A549 (cell line): ENCODE measurements around the gene SETD7. TPM values are rescaled to one million over a fixed set of nuclear protein-coding genes. Genes with fewer than 3 reads are reported as not detected.
"Not testable (repeated sequence)": the region's sequence is repeated elsewhere in the genome, so short reads cannot be mapped to it uniquely, and the experiment has no call there.

Source experiments
- ATAC-seq, 2 experiments: fragments of 200-7000 bp in 1 of 2; fragments of >200 bp in 1 of 2; cut with Nextera tagmentation in 1 of 2; cut with Tn5 transposase in 1 of 2; 3 replicates each; pipeline versions ENCODE4 v1.8.0 to v1.9.1; 2018 to 2020; ENCODE audit warnings: mild to moderate bottlenecking in 1 of 2, moderate library complexity in 1 of 2
- CTCF ChIA-PET: fragments of 300-600 bp; sonication (Branson Sonifier 250); formaldehyde crosslinking; extraction: SDS; loops from one replicate; lab custom pipeline; 2021; ENCODE audit warnings: antibody characterized with exemption, inconsistent platforms; lab: Yijun Ruan, JAX
- POLR2A ChIA-PET: fragments of 350-600 bp; formaldehyde crosslinking; extraction: SDS; loops from one replicate; lab custom pipeline; 2021; ENCODE audit warnings: antibody characterized with exemption, inconsistent platforms; lab: Yijun Ruan, JAX
- DNase-seq, 2 experiments: peaks; one replicate each; pipeline versions ENCODE4 v3.0.0 to v3.0.0-alpha.2; 2011 to 2016; ENCODE audit warnings: low read depth in 1 of 2, low spot score in 1 of 2
- FAIRE-seq: peaks from 2 replicates; lab custom pipeline; 2011; peaks lifted over from hg19 to GRCh38; lab: Jason Lieb, UNC
- H3K27ac ChIP-seq, 2 experiments: fragments of >200 bp; sonication (Bioruptor Twin); formaldehyde crosslinking; 3 replicates each; pipeline ENCODE4 v1.5.1; 2016 to 2017
- H3K4me1 ChIP-seq: fragments of >200 bp; sonication (Bioruptor Twin); formaldehyde crosslinking; 3 replicates; pipeline ENCODE4 v1.6.1; 2016
- H3K4me2 ChIP-seq: fragments of >200 bp; sonication (Bioruptor Twin); formaldehyde crosslinking; 3 replicates; pipeline ENCODE4 v1.6.1; 2016
- H3K4me3 ChIP-seq: fragments of >200 bp; sonication (Bioruptor Twin); formaldehyde crosslinking; 3 replicates; pipeline ENCODE4 v1.5.1; 2016
- H3K9me3 ChIP-seq: fragments of >200 bp; sonication (Bioruptor Twin); formaldehyde crosslinking; 3 replicates; pipeline ENCODE4 v1.6.1; 2016
- BHLHE40 ChIP-seq: IDR thresholded peaks from 2 replicates; pipeline ENCODE4 v1.6.1; 2012; ENCODE audit warnings: low read depth, low read length, inconsistent platforms
- CBX2 ChIP-seq: fragments of 200-600 bp; sonication (generic); IDR thresholded peaks from 2 replicates; pipeline ENCODE4 v1.6.1; 2016; ENCODE audit warnings: low read depth, mild to moderate bottlenecking, borderline replicate concordance
- CEBPB ChIP-seq, 2 experiments: fragments of >200 bp in 1 of 2; sonication (Bioruptor Twin) in 1 of 2; formaldehyde crosslinking in 1 of 2; IDR thresholded peaks; 2 replicates each; pipeline ENCODE4 v1.6.1; 2012 to 2016
- EHMT2 ChIP-seq: fragments of 200-600 bp; sonication (generic); IDR thresholded peaks from 2 replicates; pipeline ENCODE4 v1.6.1; 2016; ENCODE audit warnings: antibody characterized with exemption, low read depth, mild to moderate bottlenecking, moderate library complexity
- FOSB ChIP-seq: fragments of 250-450 bp; sonication (Bioruptor Pico); IDR thresholded peaks from 2 replicates; pipeline ENCODE4 v1.5.0; 2020; ENCODE audit warnings: mild to moderate bottlenecking, moderate library complexity
- FOSL2 ChIP-seq, 2 experiments: fragments of 450-650 bp in 1 of 2; fragments of >200 bp in 1 of 2; sonication (Bioruptor Twin) in 1 of 2; formaldehyde crosslinking; IDR thresholded peaks; 2 replicates each; pipeline versions ENCODE4 v1.5.0 to v1.6.1; 2016 to 2020; ENCODE audit warnings: mild to moderate bottlenecking in 1 of 2, moderate library complexity in 1 of 2
- FOXS1 ChIP-seq: fragments of 250-450 bp; sonication (Bioruptor Pico); IDR thresholded peaks from 2 replicates; pipeline ENCODE4 v1.5.0; 2020; ENCODE audit warnings: mild to moderate bottlenecking, moderate library complexity
- GATA3 ChIP-seq: IDR thresholded peaks from 2 replicates; pipeline ENCODE4 v1.6.1; 2012; ENCODE audit warnings: borderline replicate concordance
- HDAC2 ChIP-seq: fragments of 200-600 bp; sonication (generic); IDR thresholded peaks from 2 replicates; pipeline ENCODE4 v1.6.1; 2016
- HEYL ChIP-seq: fragments of 250-450 bp; sonication (Bioruptor Pico); IDR thresholded peaks from 2 replicates; pipeline ENCODE4 v1.8.0; 2021; ENCODE audit warnings: mild to moderate bottlenecking, moderate library complexity
- HOXB13 ChIP-seq: fragments of 250-450 bp; sonication (Bioruptor Pico); IDR thresholded peaks from 2 replicates; pipeline ENCODE4 v1.5.0; 2020; ENCODE audit warnings: low read depth, mild to moderate bottlenecking, moderate library complexity
- JUN ChIP-seq, 2 experiments: fragments of >200 bp; sonication (Bioruptor Twin); formaldehyde crosslinking; IDR thresholded peaks; 2 replicates in 1 of 2; 3 replicates in 1 of 2; pipeline ENCODE4 v1.6.1; 2016 to 2017
- KDM1A ChIP-seq: fragments of 200-600 bp; sonication (generic); IDR thresholded peaks from 2 replicates; pipeline ENCODE4 v1.6.1; 2016; ENCODE audit warnings: low read depth, mild to moderate bottlenecking
- MAFK ChIP-seq: fragments of 450-650 bp; IDR thresholded peaks from 2 replicates; pipeline ENCODE4 v1.6.1; 2014; ENCODE audit not compliant: partially characterized antibody
- MAZ ChIP-seq: fragments of 150-350 bp; IDR thresholded peaks from 2 replicates; pipeline ENCODE4 v1.6.1; 2014; ENCODE audit warnings: antibody characterized with exemption, low read depth, low read length, borderline replicate concordance
- NFE2L2 ChIP-seq: fragments of 150-350 bp; conservative IDR thresholded peaks from 2 replicates; pipeline ENCODE4 v1.6.1; 2014; ENCODE audit warnings: low read length
- NR3C1 ChIP-seq: fragments of >200 bp; sonication (Bioruptor Twin); formaldehyde crosslinking; IDR thresholded peaks from 3 replicates; pipeline ENCODE4 v1.6.1; 2017
- PHF8 ChIP-seq: fragments of 200-600 bp; sonication (generic); IDR thresholded peaks from 2 replicates; pipeline ENCODE4 v1.6.1; 2016; ENCODE audit warnings: low read depth, mild to moderate bottlenecking, antibody characterized with exemption, moderate library complexity, borderline replicate concordance
- POLR2A ChIP-seq: IDR thresholded peaks from 2 replicates; pipeline ENCODE4 v1.6.1; 2012; ENCODE audit warnings: mild to moderate bottlenecking, low read length
- POLR2AphosphoS2 ChIP-seq: conservative IDR thresholded peaks from 2 replicates; pipeline ENCODE4 v1.6.1; 2012; ENCODE audit warnings: low read length, improper control_type of control experiment, inconsistent platforms
- RAD21 ChIP-seq, 2 experiments: fragments of >200 bp in 1 of 2; sonication (Bioruptor Twin) in 1 of 2; formaldehyde crosslinking in 1 of 2; IDR thresholded peaks in 1 of 2; conservative IDR thresholded peaks in 1 of 2; 2 replicates in 1 of 2; 3 replicates in 1 of 2; pipeline ENCODE4 v1.6.1; 2012 to 2018; ENCODE audit warnings: inconsistent platforms in 1 of 2
- RFX5 ChIP-seq: fragments of 450-650 bp; IDR thresholded peaks from 2 replicates; pipeline ENCODE4 v1.7.1; 2014; ENCODE audit warnings: antibody characterized with exemption, mild to moderate bottlenecking, moderate library complexity
- RNF2 ChIP-seq: fragments of 200-600 bp; sonication (generic); IDR thresholded peaks from 2 replicates; pipeline ENCODE4 v1.6.1; 2016; ENCODE audit warnings: low read depth, mild to moderate bottlenecking, antibody characterized with exemption, moderate library complexity, borderline replicate concordance
- SMC3 ChIP-seq: fragments of >200 bp; sonication (Bioruptor Twin); formaldehyde crosslinking; IDR thresholded peaks from 3 replicates; pipeline ENCODE4 v1.6.1; 2018; ENCODE audit warnings: inconsistent platforms
- ZC3H11A ChIP-seq: fragments of 450-650 bp; IDR thresholded peaks from 2 replicates; pipeline ENCODE4 v1.6.1; 2014; ENCODE audit warnings: antibody characterized with exemption, mild to moderate bottlenecking
- ZNF302 ChIP-seq: fragments of 250-450 bp; sonication (Bioruptor Pico); IDR thresholded peaks from 2 replicates; pipeline ENCODE4 v1.9.0; 2021; ENCODE audit warnings: inconsistent platforms, mild to moderate bottlenecking, moderate library complexity
- WGBS: methylation state at CpG from one replicate; pipeline ENCODE4 v1.1.6; 2017; ENCODE audit errors: missing lambda C conversion rate; 5-methylcytosine and 5-hydroxymethylcytosine counted together
- polyA plus RNA-seq, 4 experiments: library from polyadenylated mRNA; depleted of rRNA in 3 of 4; stranded (reverse); fragments of >200 nt; fragmentation: RNase III in 1 of 4; extraction: RNeasy Plus Mini Kit Qiagen cat#74134 plus additional on column Dnase treatment in 1 of 4; gene quantifications; 2 replicates in 3 of 4; 3 replicates in 1 of 4; pipeline ENCODE4 v1.2.3, GENCODE V29; 2011 to 2017
- TF ChIP-seq, protein P1 (sequence below): fragments of 200-600 bp; sonication (generic); IDR thresholded peaks from 2 replicates; pipeline ENCODE4 v1.6.1; 2016; ENCODE audit warnings: antibody characterized with exemption, mild to moderate bottlenecking, moderate library complexity
- TF ChIP-seq, protein P2 (sequence below): fragments of 450-650 bp; IDR thresholded peaks from 2 replicates; pipeline ENCODE4 v1.6.1; 2014; ENCODE audit warnings: antibody characterized with exemption
- TF ChIP-seq, protein P3 (sequence below): IDR thresholded peaks from 2 replicates; pipeline ENCODE4 v1.6.1; 2012; ENCODE audit warnings: low read depth, borderline replicate concordance
- TF ChIP-seq, protein P4 (sequence below): fragments of >200 bp; sonication (Bioruptor Twin); formaldehyde crosslinking; IDR thresholded peaks from 3 replicates; pipeline ENCODE4 v1.6.1; 2016

Gene SETD7
- polyA plus RNA-seq, 2 of the 4 experiments (the other 2 are of a cell fraction), result 30.6 to 39.1 TPM

DNA sequence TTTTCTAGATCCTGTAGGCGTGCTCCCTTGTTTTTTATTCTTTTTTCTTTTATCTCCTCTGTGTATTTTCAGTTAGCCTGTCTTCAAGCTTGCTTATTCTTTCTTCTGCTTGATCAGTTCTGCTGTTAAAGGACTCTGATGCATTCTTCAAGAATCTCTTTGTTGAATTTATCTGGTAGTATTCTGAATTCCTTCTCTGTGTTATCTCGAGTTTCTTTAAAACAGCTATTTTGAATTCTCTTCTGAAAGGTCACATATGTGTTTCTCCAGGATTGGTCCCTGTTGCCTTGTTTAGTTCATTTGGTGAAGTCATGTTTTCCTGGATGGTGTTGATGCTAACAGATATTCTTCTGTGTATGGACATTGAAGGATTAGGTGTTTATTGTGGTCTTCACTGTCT lies 86.8 kb downstream of the SETD7 start:
- H3K4me3 ChIP-seq, result no peak overlapping the region
- H3K4me1 ChIP-seq, result no peaks in the 10 kb centered on the region
- no peak for ATAC-seq
- DNase-seq, result no peak
- TF ChIP-seq PHF8 (no peak), NR3C1 (no peak), POLR2AphosphoS2 (no peak), RFX5 (no peak), FOSB (CRISPR knock-in tag) (no peak), MAZ (no peak), JUN (IDR thresholded peaks at IDR 0.05) (no peak), CEBPB (IDR thresholded peaks at IDR 0.05) (no peak), BHLHE40 (no peak), POLR2A (no peak), EHMT2 (no peak), ZC3H11A (no peak)
- TF ChIP-seq, protein P1, sequence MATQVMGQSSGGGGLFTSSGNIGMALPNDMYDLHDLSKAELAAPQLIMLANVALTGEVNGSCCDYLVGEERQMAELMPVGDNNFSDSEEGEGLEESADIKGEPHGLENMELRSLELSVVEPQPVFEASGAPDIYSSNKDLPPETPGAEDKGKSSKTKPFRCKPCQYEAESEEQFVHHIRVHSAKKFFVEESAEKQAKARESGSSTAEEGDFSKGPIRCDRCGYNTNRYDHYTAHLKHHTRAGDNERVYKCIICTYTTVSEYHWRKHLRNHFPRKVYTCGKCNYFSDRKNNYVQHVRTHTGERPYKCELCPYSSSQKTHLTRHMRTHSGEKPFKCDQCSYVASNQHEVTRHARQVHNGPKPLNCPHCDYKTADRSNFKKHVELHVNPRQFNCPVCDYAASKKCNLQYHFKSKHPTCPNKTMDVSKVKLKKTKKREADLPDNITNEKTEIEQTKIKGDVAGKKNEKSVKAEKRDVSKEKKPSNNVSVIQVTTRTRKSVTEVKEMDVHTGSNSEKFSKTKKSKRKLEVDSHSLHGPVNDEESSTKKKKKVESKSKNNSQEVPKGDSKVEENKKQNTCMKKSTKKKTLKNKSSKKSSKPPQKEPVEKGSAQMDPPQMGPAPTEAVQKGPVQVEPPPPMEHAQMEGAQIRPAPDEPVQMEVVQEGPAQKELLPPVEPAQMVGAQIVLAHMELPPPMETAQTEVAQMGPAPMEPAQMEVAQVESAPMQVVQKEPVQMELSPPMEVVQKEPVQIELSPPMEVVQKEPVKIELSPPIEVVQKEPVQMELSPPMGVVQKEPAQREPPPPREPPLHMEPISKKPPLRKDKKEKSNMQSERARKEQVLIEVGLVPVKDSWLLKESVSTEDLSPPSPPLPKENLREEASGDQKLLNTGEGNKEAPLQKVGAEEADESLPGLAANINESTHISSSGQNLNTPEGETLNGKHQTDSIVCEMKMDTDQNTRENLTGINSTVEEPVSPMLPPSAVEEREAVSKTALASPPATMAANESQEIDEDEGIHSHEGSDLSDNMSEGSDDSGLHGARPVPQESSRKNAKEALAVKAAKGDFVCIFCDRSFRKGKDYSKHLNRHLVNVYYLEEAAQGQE, result no peak
- TF ChIP-seq, protein P2, sequence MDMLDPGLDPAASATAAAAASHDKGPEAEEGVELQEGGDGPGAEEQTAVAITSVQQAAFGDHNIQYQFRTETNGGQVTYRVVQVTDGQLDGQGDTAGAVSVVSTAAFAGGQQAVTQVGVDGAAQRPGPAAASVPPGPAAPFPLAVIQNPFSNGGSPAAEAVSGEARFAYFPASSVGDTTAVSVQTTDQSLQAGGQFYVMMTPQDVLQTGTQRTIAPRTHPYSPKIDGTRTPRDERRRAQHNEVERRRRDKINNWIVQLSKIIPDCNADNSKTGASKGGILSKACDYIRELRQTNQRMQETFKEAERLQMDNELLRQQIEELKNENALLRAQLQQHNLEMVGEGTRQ, result no peak
- TF ChIP-seq, protein P3, sequence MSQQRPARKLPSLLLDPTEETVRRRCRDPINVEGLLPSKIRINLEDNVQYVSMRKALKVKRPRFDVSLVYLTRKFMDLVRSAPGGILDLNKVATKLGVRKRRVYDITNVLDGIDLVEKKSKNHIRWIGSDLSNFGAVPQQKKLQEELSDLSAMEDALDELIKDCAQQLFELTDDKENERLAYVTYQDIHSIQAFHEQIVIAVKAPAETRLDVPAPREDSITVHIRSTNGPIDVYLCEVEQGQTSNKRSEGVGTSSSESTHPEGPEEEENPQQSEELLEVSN, result no peak
- TF ChIP-seq, protein P4, sequence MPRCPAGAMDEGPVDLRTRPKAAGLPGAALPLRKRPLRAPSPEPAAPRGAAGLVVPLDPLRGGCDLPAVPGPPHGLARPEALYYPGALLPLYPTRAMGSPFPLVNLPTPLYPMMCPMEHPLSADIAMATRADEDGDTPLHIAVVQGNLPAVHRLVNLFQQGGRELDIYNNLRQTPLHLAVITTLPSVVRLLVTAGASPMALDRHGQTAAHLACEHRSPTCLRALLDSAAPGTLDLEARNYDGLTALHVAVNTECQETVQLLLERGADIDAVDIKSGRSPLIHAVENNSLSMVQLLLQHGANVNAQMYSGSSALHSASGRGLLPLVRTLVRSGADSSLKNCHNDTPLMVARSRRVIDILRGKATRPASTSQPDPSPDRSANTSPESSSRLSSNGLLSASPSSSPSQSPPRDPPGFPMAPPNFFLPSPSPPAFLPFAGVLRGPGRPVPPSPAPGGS, result no peak
- no peak overlapping the region for H3K27ac ChIP-seq
- FAIRE-seq, result no peak
- ChIA-PET POLR2A (no interaction called here), CTCF (no interaction called here)
- no peak overlapping the region for H3K4me2 ChIP-seq
- no peaks in the 10 kb centered on the region for H3K9me3 ChIP-seq
- 84% methylated on average over 2 of the region's 2 CpGs for WGBS

DNA sequence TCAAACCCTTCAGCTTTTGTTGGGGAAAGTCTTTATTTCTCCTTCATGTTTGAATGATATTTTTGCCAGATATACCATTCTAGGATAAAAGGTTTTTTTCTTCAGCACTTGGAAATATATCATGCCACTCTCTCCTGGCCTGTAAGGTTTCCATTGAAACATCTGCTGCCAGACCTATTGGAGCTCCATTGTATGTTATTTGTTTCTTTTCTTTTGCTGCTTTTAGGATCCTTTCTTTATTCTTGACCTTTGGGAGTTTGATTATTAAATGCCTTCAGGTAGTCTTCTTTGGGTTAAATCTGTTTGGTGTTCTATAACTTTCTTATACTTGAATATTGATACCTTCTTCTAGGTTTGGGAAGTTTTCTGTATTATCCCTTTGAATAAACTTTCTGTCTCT lies 87.3 kb downstream of the SETD7 start:
- CTCF ChIA-PET, ATAC-seq, H3K4me2 ChIP-seq, H3K9me3 ChIP-seq, H3K4me3 ChIP-seq, POLR2A ChIA-PET, H3K4me1 ChIP-seq, DNase-seq, H3K27ac ChIP-seq, FAIRE-seq: not testable (repeated sequence)

DNA sequence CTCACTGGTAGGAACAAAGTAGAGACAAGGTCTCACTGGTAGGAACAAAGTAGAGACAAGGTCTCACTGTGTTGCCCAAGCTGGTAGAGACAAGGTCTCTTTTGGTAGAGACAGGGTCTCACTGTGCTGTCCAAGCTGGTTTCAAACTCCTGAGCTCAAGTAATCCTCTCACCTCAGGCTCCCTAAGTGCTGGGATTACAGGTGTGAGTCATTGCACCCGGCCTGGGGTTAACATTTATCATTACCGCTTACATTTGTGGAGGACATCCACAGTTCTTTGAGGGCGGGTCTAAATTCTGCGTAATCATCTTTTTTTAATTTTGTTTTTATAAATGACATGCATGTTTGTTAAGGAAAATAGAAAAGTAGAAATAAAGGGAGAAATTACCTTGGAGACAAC lies 90.1 kb downstream of the SETD7 start:
- no peak for FAIRE-seq

DNA sequence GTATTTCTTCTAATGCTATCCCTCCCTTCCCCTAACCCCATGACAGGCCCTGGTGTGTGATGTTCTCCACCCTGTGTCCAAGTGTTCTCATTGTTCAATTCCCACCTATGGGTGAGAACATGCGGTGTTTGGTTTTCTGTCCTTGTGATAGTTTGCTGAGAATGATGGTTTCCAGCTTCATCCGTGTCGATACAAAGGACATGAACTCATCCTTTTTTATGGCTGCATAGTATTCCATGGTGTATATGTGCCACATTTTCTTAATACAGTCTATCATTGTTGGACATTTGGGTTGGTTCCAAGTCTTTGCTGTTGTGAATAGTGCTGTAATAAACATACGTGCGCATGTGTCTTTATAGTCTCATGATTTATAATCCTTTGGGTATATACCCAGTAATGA lies 91.5 kb downstream of the SETD7 start:
- POLR2A ChIA-PET, FAIRE-seq, CTCF ChIA-PET, H3K4me3 ChIP-seq, H3K4me1 ChIP-seq, DNase-seq, H3K9me3 ChIP-seq, H3K4me2 ChIP-seq, ATAC-seq, H3K27ac ChIP-seq: not testable (repeated sequence)
- WGBS, result 94% methylated on average over 5 of the region's 5 CpGs

More for the DNA sequence above, 90.1 kb downstream of the SETD7 start:
- ChIA-PET POLR2A (interaction anchor here (0.7 kb wide), 1 partner anchor 1600 kb away, joined by 4 read pairs; no protein-coding TSS in a partner anchor), CTCF (interaction anchor here (0.8 kb wide), 1 partner anchor 8 kb away, joined by 3 read pairs; no protein-coding TSS in a partner anchor)
- no peak overlapping the region for H3K4me2 ChIP-seq
- no peaks in the 10 kb centered on the region for H3K4me1 ChIP-seq
- no peak overlapping the region for H3K4me3 ChIP-seq
- DNase-seq (no peak), ATAC-seq (no peak)
- WGBS, result 57% methylated on average over 4 of the region's 4 CpGs
- no peak for TF ChIP-seq GATA3
- no peak for TF ChIP-seq SMC3
- TF ChIP-seq RNF2, result no peak
- no peak for TF ChIP-seq FOSB (CRISPR knock-in tag)
- no peak for TF ChIP-seq EHMT2
- TF ChIP-seq RAD21 (conservative IDR thresholded peaks at IDR 0.05 in 1 of 2, IDR thresholded peaks at IDR 0.05 in 1 of 2), result no peak
- no peak for TF ChIP-seq CBX2
- TF ChIP-seq ZC3H11A, result no peak
- TF ChIP-seq NFE2L2, result no peak
- TF ChIP-seq POLR2AphosphoS2, result no peak
- no peak for TF ChIP-seq HOXB13
- TF ChIP-seq ZNF302 (CRISPR knock-in tag), result no peak
- TF ChIP-seq FOSL2 (IDR thresholded peaks at IDR 0.05), result no peak
- TF ChIP-seq FOSL2 (CRISPR knock-in tag; IDR thresholded peaks at IDR 0.05), result no peak
- TF ChIP-seq HEYL, result no peak
- TF ChIP-seq KDM1A, result no peak
- no peak for TF ChIP-seq NR3C1
- TF ChIP-seq HDAC2, result no peak
- TF ChIP-seq FOXS1, result no peak
- TF ChIP-seq MAFK, result no peak
- no peaks in the 10 kb centered on the region for H3K9me3 ChIP-seq
- no peak overlapping the region for H3K27ac ChIP-seq
